ENCODE data around the gene SNRPB2. TPM values are rescaled to one million over a fixed set of nuclear protein-coding genes. Genes with fewer than 3 reads are reported as not detected.

Gene SNRPB2
- total RNA-seq, 1 donor, result 10.5 TPM

DNA sequence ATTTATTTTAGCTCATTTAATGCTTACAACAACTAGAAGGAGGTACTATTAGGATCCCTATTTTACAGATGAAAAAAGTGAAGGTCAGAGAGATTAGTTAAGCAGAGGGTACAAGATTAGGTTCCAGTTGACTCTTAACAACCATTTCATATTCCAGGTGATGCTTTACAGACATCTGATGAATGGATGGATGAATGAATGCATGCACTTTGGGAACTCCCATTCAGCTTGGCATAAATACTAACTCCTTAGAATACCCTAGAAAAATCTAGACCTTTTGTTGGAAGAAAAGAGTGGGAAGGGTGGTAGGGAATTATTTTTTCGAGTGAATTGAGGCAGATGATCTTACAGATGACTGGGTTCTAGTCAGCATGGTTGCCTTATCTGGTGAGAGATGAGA lies 746 bp upstream of the SNRPB2 start:
- DNase-seq (ENCODE audit: low read depth in 2 of 3, low spot score in 2 of 3), result no peak

DNA sequence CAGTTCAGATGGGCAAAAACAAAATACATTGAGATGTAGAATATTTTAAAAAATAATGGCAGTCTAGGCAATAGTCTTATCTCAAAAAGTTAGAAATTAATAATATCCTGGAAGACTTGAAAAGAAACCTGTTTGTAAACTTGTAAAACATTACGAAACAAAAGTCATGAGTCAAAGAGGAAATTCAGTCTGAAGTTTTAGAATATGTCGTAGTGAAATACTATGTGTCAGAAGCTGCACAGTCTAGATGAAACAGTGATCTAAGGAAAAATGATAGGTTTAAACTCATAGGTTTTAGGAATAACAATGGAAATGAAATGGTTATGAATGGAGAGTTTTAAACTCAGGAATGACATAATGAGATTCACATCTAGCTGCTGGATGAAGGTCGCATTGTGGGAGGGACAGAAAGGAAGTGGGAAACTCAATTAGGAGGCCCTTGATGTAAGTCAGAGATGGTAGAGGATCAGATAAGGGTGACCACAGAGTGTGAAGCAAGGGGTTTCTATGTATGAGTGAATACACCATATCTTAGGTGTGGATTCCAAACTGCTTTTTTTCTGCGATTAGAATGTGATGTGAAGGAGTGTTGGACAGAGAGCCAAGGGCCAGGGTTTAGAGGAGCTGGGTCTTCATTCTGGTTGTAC lies 2.8 kb downstream of the SNRPB2 start:
- no peak for DNase-seq (ENCODE audit: low read depth in 2 of 3, low spot score in 2 of 3)

DNA sequence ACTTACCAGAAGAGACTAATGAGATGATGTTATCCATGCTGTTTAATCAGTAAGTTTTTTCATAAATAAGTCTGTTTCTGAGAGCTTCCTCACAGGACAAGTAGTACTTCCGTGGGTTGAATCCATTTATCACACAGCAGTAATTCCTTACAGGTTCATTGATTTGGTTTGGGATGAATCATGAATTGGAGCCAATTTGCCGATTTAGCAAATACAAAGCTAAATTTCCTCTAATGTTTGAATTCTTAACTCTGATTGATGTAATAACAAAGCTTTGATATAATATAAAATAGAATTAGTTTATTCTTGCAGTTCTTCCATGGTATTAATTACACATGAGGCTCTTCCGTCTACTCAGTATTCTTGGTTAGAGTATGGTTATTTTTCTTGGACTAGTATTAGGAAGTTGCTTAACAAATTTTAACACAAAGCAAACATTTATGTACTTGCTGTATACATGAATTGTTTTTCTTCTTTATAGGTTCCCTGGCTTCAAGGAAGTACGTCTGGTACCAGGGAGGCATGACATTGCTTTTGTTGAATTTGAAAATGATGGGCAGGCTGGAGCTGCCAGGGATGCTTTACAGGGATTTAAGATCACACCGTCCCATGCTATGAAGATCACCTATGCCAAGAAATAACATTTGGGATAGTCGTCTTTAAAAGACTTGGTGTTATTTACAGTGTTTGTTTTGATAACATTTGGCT lies 10.7 kb downstream of the SNRPB2 start:
- DNase-seq (ENCODE audit: low read depth in 2 of 3, low spot score in 2 of 3), result no peak

DNA sequence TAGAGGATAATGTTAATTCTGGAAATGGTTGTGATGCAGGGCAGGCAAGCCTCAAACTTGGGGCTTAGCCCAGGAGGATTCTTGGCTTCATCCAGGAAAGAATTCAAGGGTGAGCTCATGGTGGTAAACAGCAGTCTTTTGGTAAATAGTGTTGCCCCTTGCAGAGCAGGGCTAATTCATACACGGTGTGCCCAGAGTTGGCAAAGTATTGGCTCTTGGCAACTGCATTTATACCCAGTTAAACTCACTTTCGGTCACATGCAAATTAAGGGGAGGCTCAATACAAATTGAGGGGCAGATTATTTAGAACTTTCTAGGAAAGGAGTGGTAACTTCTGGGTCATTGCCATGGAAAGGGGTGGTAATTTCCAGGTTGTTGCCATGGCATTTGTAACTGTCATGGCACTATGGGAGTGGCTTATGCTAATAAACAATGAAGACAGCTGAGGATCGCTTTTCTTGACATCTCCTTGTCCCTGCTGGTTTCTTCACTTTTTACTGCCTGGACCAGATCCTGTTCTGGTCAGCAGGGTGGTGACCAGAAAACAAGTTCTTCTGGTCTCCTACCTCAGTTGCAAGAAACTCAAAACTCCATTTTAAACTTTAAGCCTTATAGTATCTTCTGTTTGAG lies 14.5 kb downstream of the SNRPB2 start:
- DNase-seq (ENCODE audit: low read depth in 2 of 3, low spot score in 2 of 3), result no peak

DNA sequence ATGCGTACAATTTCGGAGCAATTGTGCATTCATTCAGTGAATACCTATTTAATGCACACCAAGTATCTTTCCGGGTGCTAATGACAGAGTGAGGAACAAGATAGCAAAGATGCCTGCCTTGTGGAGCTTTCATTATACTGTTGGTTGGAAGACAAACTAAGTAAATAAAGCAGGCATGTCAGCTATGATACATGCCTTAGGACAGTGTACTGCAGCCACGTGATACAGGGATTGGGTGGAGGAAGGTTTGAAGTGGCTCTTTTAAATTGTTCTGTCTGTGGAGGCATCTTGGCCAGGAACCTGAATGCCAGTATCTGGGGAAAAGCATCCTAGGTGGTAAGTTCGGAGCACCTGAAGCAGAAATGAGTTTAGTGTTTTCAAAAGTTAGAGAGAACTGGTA lies 15.4 kb downstream of the SNRPB2 start:
- DNase-seq (ENCODE audit: low read depth in 2 of 3, low spot score in 2 of 3), result no peak

DNA sequence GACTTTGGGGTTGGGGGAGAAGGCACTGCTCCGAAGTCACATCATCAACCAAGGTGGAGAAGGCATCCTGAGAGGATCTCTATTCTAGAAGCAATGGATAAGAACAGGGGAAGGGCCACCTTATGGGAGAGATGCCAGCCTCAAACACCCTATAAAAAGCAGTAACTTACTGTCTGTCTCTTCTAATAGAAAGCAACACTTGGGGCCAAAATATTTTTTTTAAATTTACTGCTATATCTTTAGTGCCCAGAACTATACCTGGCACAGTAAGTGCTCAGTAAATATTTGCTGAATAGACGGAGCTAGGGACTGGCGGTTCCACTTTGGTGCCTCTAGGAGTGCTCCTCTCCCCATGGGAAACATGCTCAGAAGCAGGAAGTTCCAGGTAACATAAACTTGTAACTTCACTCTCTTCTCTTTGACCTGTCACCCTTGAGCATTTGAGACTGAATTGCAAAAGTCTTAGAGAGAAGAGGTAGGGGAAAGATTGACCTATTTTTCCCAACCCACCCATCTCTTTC lies 17.5 kb downstream of the SNRPB2 start:
- DNase-seq (ENCODE audit: low read depth in 2 of 3, low spot score in 2 of 3), result no peak

DNA sequence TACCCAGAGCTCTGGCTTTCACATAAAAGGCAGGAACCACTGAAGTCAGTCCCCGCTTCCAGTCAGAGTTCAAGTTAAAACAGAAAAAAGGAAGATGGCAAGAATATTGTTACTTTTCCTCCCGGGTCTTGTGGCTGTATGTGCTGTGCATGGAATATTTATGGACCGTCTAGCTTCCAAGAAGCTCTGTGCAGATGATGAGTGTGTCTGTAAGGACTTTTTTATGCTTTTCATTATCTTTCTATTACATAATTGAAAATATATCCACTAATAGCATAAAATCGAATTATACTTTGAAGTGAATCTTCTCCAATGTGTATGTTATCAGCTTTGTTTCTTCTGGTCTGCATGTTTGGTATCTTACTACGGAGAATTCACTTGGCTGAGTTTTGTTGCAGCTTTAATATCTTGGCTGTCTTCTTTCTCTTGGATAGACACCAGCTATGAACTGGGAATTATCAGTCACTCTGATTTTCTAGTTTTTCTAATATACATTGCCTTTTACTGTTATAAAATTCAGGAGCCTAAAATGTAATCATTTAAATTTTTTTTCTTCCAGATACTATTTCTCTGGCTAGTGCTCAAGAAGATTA lies 18.6 kb downstream of the SNRPB2 start, which contains the start of gene OTOR:
TSS of gene OTOR (plus strand) at position 51 of the 593 bp plus-strand sequence. CDS start at position 95, 44 bp downstream.
- no peak for DNase-seq (ENCODE audit: low read depth in 2 of 3, low spot score in 2 of 3)

DNA sequence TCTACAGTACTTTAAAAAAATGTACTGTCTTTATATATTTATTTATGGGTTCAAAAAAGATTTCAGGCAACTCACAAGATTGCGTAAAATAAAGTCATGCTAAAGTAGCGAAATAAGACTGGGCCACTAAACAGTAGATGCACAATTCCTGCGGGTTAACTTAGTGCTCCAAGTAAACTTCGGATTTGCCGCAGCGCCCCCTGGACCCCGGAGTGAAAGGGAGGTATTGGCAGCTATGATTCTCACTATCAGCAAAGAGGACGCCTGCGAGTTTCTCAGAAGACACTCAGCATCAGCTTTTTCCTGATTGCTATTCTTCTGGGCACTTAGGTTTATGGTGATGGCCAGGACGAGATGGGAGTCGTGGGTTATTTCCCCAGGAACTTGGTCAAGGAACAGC lies 19.7 kb downstream of the SNRPB2 start:
- DNase-seq (ENCODE audit: low read depth in 2 of 3, low spot score in 2 of 3), result no peak

DNA sequence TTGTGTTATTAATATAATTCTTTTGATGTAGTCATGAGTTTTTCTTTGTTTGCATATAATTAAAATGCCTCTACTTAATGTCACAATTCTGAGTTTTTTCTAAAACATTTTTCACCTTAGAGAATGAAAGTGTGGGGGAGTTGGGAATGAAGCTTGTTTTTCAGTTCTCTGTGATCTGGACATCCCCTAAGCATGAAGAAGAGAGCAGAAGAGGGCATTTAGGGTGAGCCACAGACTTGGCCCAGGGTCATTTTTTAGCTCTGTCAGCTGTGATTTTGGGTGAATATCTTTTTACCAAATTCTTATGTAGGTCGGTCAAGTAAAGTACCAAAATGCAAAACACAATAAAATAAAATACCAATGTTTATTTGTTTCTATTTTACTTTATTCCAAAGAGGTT lies 22.3 kb downstream of the SNRPB2 start:
- DNase-seq (ENCODE audit: low read depth in 2 of 3, low spot score in 2 of 3), result no peak

DNA sequence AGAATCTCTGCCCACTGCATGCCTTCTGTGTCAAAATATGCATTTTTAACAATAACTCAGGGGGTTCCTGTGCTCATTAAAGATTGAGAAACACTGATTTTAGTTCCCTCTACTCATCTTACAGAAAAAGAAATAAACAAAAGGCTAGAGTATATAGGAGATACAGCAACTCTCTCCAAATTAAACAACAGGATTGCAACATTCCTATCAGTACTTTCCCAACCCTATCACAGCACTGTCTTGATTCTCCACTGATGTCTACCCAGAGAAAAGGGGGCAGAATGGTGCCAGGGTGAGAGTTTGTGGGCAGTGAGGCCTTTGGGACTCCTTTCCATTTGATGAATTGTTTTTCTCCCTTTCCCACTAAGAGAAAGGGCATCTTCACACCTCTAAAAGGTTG lies 23.1 kb downstream of the SNRPB2 start:
- DNase-seq (ENCODE audit: low read depth in 2 of 3, low spot score in 2 of 3), result no peak

DNA sequence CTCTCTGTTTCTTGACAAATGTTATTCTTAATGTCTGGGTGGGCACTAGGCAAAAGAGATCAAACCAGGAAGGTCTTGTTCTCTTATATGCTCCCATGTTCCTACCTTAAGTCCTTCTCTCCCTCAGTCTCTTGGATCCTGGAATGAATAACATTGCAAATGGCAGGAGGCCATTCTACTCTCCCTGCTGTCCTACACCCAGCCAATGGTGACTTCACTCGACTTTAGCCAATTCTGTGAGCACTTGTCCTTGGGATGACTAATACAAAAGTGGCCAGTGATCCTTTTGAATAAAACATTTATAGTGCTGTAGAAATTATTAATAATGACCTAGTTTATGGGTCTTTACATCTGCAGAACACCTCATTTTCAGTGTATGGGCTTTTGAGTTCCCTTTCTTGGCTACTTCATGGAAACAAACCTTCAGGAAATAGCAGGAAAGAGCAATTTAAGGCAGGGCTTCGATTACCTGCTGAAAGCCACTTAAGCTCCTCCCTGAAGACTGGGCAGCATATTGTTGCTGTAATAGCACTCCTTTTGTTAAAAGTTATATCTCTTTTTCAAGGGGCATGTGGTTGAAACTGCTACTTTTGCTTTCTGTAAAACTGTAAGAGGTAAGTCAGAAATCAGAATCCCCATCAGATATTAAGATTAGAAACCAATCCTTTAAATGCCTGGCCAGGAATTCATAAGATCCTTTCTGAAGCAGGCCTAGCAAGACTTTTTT lies 28.8 kb downstream of the SNRPB2 start:
- DNase-seq (ENCODE audit: low read depth in 2 of 3, low spot score in 2 of 3), result no peak

DNA sequence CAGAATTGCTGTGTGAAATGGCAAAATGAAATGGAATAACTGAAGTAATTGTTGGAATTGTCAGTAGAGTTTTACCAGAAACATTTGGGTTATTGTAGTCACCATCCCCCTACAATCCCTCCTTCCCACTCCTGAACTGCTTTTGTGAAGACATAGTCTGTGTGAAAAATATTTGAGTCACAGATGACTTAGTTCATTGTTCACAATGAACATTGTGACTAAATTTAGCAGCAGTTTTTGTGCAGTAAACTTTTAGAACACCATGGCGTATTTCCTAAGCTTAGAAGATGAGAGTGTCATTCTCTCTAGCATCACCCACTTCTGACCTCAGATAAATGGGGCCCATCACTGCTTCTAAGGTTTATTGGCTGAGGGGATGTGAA lies 29.3 kb downstream of the SNRPB2 start:
- no peak for DNase-seq (ENCODE audit: low read depth in 2 of 3, low spot score in 2 of 3)

DNA sequence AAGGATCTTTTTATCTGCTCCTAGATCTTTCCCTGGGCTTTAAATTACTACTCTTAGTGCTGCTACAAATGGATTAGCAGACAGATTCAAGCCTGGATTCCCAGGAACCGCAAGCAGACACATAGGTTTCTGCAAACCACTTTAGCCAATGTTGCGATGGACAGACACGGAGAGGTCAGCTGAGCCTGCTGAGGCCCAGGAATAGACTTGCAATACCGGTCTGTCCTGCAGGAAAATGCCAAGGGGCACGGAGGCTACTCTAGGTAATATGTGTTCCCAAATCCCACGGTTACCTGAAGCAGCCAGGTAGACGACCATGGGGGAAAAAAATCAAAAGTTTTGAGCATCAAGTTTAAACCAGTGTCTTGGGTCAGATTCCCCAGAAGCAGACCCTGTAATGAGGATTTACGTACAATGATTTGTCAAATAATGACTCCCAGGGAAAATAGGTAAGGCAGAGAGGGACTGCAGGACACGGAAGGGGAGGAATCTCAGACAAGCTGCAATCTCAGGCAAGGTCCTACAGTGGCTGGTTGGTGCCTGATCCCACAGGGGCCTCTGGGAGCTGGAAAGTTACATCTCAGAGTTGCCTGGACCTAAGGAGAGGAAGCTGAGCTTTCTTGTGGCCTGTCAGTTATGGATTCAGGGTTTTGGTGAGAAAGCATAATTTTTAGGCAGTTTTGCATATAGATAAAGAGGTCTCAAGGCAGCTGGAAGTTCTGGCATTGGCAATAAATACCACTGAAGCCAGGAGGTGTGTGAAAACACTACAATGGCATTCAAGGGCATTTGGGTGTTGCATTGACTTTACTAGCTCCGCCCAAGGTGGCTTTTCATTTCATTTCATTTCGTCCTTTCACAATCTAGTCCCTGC lies 30.8 kb downstream of the SNRPB2 start:
- no peak for DNase-seq (ENCODE audit: low read depth in 2 of 3, low spot score in 2 of 3)

DNA sequence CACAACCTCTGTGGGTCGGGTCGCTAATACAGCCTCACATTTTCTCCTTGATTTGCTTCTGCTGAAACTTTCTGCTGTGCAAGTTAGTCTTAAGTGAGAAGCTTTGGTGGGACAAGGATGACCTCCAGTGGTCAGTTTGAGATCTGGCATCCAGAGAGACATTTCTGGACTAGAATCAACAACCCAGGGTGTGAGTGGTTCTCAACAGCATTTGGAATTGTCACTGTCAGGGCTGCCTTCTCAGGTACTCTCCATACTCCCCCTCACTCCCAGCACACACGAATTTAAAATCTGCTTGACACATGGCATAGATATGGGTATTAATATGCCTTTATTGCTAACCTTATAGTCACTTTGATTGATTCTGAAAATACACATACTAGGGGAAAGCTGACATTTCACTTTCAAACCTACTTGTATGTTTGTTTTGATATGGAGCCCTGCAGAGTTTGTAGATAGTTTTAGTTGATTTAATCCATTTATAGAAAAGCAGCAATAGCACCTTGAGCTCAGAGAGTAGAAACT lies 31.5 kb downstream of the SNRPB2 start:
- peak; percentile 19 to 70 (median 35) for DNase-seq (ENCODE audit: low read depth in 2 of 3, low spot score in 2 of 3)

DNA sequence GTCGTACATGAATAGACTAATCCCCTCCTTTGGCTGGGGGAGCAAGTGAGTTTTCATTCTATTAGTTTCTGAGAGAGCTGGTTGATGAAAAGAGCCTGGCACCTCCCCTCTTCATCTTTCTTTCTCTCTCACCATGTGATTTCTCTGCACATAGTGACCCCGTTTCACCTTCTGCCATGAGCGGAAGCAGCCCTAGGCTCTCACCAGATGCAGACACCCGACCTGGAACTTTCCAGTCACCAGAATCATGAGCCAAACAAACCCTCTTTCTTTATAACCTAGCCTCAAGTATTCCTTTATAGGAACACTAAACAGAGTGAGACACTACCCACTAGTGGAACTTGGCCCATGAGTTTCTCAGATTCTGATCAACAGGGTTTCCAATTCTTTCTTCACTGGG lies 34.7 kb downstream of the SNRPB2 start:
- DNase-seq (ENCODE audit: low read depth in 2 of 3, low spot score in 2 of 3), result no peak

DNA sequence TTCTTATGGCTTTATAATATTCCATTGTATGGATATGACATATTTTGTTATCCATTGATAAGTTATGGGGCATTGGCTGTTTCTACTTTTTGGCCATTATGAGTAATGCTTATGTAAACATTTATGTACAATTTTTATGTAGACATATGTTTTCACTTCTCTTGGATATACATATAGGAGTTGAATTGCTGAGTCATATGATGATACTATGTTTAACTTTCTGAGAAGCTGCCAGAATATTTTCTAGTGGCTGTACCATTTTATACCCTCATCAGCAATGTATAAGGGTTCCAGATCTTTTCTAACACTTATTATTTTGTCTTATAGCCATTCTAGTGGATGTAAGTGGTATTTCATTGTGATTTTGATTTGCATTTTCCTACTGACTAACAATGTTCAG lies 41.4 kb downstream of the SNRPB2 start:
- DNase-seq (ENCODE audit: low read depth in 2 of 3, low spot score in 2 of 3), result no peak

DNA sequence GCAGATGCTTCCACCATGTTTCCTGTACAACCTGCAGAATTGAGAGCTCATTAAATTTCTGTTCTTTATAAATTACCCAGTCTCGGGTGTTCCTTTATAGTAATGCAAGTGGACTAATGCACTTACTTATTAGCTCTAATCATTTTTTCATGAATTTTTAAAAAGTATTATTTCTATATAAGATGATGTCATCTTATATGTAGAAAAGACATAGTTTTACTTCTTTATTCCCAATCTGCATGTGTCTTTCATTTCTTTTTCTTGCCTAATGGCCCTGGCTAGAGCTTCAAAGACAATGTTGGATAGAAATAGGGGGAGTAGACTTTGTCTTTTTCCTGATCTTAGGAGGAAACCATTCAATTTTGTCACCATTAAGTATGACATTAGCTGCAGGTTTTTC lies 46.1 kb downstream of the SNRPB2 start:
- no peak for DNase-seq (ENCODE audit: low read depth in 2 of 3, low spot score in 2 of 3)

DNA sequence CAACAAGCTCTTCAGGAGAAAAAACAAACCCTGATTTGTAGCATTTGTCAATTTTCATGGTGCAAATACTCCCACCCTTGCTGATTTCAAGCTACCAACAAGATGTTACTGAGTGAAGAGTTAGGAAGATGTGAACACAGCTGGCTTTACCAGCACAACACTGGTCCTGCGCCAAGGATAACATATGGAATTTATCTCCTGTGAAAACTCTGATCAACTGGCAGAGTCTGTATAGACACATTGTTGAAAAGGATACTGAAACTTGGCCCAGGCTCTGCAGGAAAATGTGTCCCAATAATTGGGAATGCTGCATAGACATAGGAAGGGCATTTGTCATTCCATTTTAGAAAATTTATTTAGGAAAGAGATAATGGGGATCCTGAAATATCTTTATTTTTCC lies 47.3 kb downstream of the SNRPB2 start:
- DNase-seq (ENCODE audit: low read depth in 2 of 3, low spot score in 2 of 3), result no peak

DNA sequence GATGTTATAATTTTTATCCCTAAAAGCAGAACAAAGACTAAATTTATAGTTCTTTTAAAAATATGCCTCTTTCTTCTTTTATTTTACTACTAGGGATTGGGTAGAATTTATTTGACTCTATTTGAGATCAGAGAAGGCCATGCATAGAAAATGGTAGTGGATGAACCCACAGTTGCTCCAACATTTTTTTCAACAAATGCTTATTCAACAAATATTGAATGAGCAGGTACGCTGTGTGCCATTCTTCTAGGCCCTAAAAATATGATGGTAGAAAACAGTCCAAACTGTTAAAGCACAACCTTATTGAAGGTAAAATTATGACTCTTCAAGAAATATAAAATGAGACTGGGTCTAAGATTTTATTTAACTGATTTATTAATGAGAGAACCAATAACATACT lies 48.3 kb downstream of the SNRPB2 start:
- DNase-seq (ENCODE audit: low read depth in 2 of 3, low spot score in 2 of 3), result no peak

DNA sequence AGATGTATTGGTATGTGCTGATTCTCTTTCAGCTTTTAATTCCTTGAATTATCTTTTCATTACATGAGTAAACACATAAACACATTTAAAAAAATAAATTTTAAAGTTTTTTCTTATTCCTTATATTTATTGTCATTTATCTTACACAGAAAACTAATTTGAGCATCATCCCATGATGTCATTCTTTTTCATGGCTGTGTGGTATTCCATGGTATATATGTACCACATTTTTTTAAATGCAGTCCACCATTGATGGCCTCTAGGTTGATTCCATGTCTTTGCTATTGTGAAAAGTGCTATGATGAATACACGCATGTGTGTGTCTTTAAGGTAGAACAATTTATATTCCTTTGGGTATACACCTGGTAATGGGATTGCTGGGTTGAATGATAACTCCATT lies 51.7 kb downstream of the SNRPB2 start:
- no peak for DNase-seq (ENCODE audit: low read depth in 2 of 3, low spot score in 2 of 3)
